Keratinocyte (primary cell): Measurements from ENCODE around the gene ADAMTS16. TPM values are rescaled to one million over a fixed set of nuclear protein-coding genes. Genes with fewer than 3 reads are reported as not detected.

Experiments used
- DNase-seq: peaks from one replicate; pipeline ENCODE4 v3.0.0-alpha.2; 2011; ENCODE audit warnings: low read depth, missing footprints, low spot score
- FAIRE-seq: peaks from 2 replicates; lab custom pipeline; 2011; peaks lifted over from hg19 to GRCh38; lab: Jason Lieb, UNC
- H2AFZ ChIP-seq: 2 replicates; pipeline ENCODE4 v1.6.0; 2012; ENCODE audit warnings: low read length, control low read depth, inconsistent platforms; ENCODE audit not compliant: control insufficient read depth
- H3K27ac ChIP-seq: 2 replicates; pipeline ENCODE4 v1.5.1; 2011; ENCODE audit warnings: low read length; ENCODE audit not compliant: control insufficient read depth, insufficient read depth
- H3K27me3 ChIP-seq: 3 replicates; pipeline ENCODE4 v1.6.0; 2011; ENCODE audit warnings: low read length; ENCODE audit not compliant: control insufficient read depth, insufficient read depth; ENCODE audit errors: extremely low read depth
- H3K36me3 ChIP-seq, 2 experiments: 2 replicates in 1 of 2; 3 replicates in 1 of 2; pipeline ENCODE4 v1.5.1; 2011; ENCODE audit warnings: low read length in 2 of 2, mild to moderate bottlenecking in 1 of 2; ENCODE audit not compliant: control insufficient read depth in 2 of 2, insufficient read depth in 2 of 2; ENCODE audit errors: extremely low read depth in 1 of 2
- H3K4me1 ChIP-seq: 3 replicates; pipeline ENCODE4 v1.5.1; 2011; ENCODE audit warnings: low read length; ENCODE audit not compliant: control insufficient read depth, insufficient read depth; ENCODE audit errors: extremely low read depth
- H3K4me2 ChIP-seq: 3 replicates; pipeline ENCODE4 v1.6.0; 2011; ENCODE audit warnings: low read depth, low read length; ENCODE audit not compliant: control insufficient read depth, insufficient read depth; ENCODE audit errors: extremely low read depth
- H3K4me3 ChIP-seq, 3 experiments: fragments of 200-600 bp in 1 of 3; sonication (generic) in 1 of 3; 2 replicates in 2 of 3; 3 replicates in 1 of 3; pipeline ENCODE4 v1.5.1; 2011 to 2016; ENCODE audit warnings: low read length in 3 of 3, mild to moderate bottlenecking in 3 of 3, control low read depth in 2 of 3, inconsistent platforms in 1 of 3, low read depth in 1 of 3, mixed read lengths in 1 of 3, mixed run types in 1 of 3, moderate library complexity in 1 of 3; ENCODE audit not compliant: control insufficient read depth in 2 of 3, insufficient read depth in 2 of 3; ENCODE audit errors: extremely low read depth in 1 of 3
- H3K79me2 ChIP-seq: 2 replicates; pipeline ENCODE4 v1.6.0; 2012; ENCODE audit warnings: low read length; ENCODE audit not compliant: control insufficient read depth, insufficient read depth
- H3K9ac ChIP-seq: 3 replicates; pipeline ENCODE4 v1.6.0; 2011; ENCODE audit warnings: low read length; ENCODE audit not compliant: control insufficient read depth, insufficient read depth; ENCODE audit errors: extremely low read depth
- H3K9me1 ChIP-seq: 3 replicates; pipeline ENCODE4 v1.6.0; 2011; ENCODE audit warnings: low read length; ENCODE audit not compliant: control insufficient read depth, insufficient read depth; ENCODE audit errors: extremely low read depth
- H3K9me3 ChIP-seq: 2 replicates; pipeline ENCODE4 v1.5.1; 2012; ENCODE audit warnings: low read depth, low read length; ENCODE audit not compliant: control insufficient read depth
- H4K20me1 ChIP-seq: 3 replicates; pipeline ENCODE4 v1.6.0; 2011; ENCODE audit warnings: low read length; ENCODE audit not compliant: control insufficient read depth, insufficient read depth; ENCODE audit errors: extremely low read depth
- CTCF ChIP-seq, 3 experiments: IDR thresholded peaks in 1 of 3; conservative IDR thresholded peaks in 1 of 3; optimal IDR thresholded peaks in 1 of 3; 2 replicates in 2 of 3; 3 replicates in 1 of 3; pipeline versions ENCODE3 to v1.5.1; 2011; ENCODE audit warnings: low read length in 3 of 3, mild to moderate bottlenecking in 3 of 3, moderate library complexity in 2 of 3, control low read depth in 1 of 3, inconsistent platforms in 1 of 3; ENCODE audit not compliant: insufficient read depth in 2 of 3; ENCODE audit errors: extremely low read depth in 1 of 3
- EZH2 ChIP-seq: IDR thresholded peaks from one replicate; pipeline ENCODE4 v1.6.1; 2012; ENCODE audit warnings: inconsistent platforms, mild to moderate bottlenecking, low read length, moderate library complexity
- dilution Hi-C: fragments of 300-500 bp; cut with MboI; formaldehyde crosslinking; loops from one replicate; pipeline ENCODE4 v1.7.0; 2020; ENCODE audit warnings: low sequenced_read_pairs; ENCODE audit not compliant: extremely low pct_ligation_motif_present
- polyA plus RNA-seq, 5 experiments: library from polyadenylated mRNA; depleted of rRNA in 3 of 5; stranded (reverse) in 3 of 5; stranded (forward) in 1 of 5; unstranded in 1 of 5; fragments of >200 nt; gene quantifications; 1 replicate in 1 of 5; 2 replicates in 3 of 5; 3 replicates in 1 of 5; pipeline versions ENCODE4 v1.2.1 to v1.2.3, GENCODE V29; 2011 to 2012; ENCODE audit warnings: missing spikeins in 2 of 5, low read depth in 1 of 5, low replicate concordance in 1 of 5

ADAMTS16 gene
- polyA plus RNA-seq, 1 donor (not counting 4 experiments of a cell fraction or from before 2014, with no cell fraction given) = not detected

- FAIRE-seq (no peak), DNase-seq (no peak)
- Histone ChIP-seq H2AFZ (no peak overlapping the region), H3K4me2 (no peak overlapping the region), H3K9me3 (no peaks in the 10 kb centered on the region), H3K27ac (no peak overlapping the region), H3K9ac (no peak overlapping the region), H3K36me3 (no peaks in the 10 kb centered on the region), H3K79me2 (no peaks in the 10 kb centered on the region), H3K4me3 (no peak overlapping the region), H3K4me1 (no peaks in the 10 kb centered on the region), H4K20me1 (no peaks in the 10 kb centered on the region), H3K27me3 (no peaks in the 10 kb centered on the region), H3K9me1 (no peaks in the 10 kb centered on the region)
- dilution Hi-C loops = no loop called here
- TF ChIP-seq CTCF (optimal IDR thresholded peaks at IDR 0.05 in 1 of 3, IDR thresholded peaks at IDR 0.05 in 1 of 3, conservative IDR thresholded peaks at IDR 0.05 in 1 of 3; ENCODE audit: extremely low read depth in 1 of 3, insufficient read depth in 2 of 3, low read length in 3 of 3) (no peak), EZH2 (no peak)
Observed at GRCh38 chr5:5316334-5316733, 176.2 kb downstream of the ADAMTS16 start.

GRCh38 chr5:5317976-5318375 lies 177.8 kb downstream of the ADAMTS16 start:
- no peak overlapping the region for H3K9ac ChIP-seq
- TF ChIP-seq CTCF (optimal IDR thresholded peaks at IDR 0.05 in 1 of 3, IDR thresholded peaks at IDR 0.05 in 1 of 3, conservative IDR thresholded peaks at IDR 0.05 in 1 of 3; ENCODE audit: extremely low read depth in 1 of 3, insufficient read depth in 2 of 3, low read length in 3 of 3) (no peak), EZH2 (no peak)
- no peaks in the 10 kb centered on the region for H4K20me1 ChIP-seq
- H3K27me3 ChIP-seq = no peaks in the 10 kb centered on the region
- no peaks in the 10 kb centered on the region for H3K79me2 ChIP-seq
- dilution Hi-C loops = no loop called here
- DNase-seq (no peak), FAIRE-seq (no peak)
- H3K4me3 ChIP-seq = no peak overlapping the region
- H2AFZ ChIP-seq = no peak overlapping the region
- no peak overlapping the region for H3K4me2 ChIP-seq
- no peak overlapping the region for H3K27ac ChIP-seq
- H3K4me1 ChIP-seq = no peaks in the 10 kb centered on the region
- no peaks in the 10 kb centered on the region for H3K36me3 ChIP-seq
- H3K9me3 ChIP-seq = no peaks in the 10 kb centered on the region
- no peaks in the 10 kb centered on the region for H3K9me1 ChIP-seq
